HG03175 (cell line): ENCODE measurements around the gene PTAFR.

Experiments used
- ATAC-seq: cut with Tn5 transposase; IDR thresholded peaks from one replicate; pipeline ENCODE4 v1.9.1; 2021; ENCODE audit warnings: mild to moderate bottlenecking, moderate library complexity; ENCODE audit not compliant: unreplicated experiment

Gene PTAFR

GRCh38 chr1:28178690-28179485 lies 2.4 kb upstream of the PTAFR start:
- no peak for ATAC-seq

DNA sequence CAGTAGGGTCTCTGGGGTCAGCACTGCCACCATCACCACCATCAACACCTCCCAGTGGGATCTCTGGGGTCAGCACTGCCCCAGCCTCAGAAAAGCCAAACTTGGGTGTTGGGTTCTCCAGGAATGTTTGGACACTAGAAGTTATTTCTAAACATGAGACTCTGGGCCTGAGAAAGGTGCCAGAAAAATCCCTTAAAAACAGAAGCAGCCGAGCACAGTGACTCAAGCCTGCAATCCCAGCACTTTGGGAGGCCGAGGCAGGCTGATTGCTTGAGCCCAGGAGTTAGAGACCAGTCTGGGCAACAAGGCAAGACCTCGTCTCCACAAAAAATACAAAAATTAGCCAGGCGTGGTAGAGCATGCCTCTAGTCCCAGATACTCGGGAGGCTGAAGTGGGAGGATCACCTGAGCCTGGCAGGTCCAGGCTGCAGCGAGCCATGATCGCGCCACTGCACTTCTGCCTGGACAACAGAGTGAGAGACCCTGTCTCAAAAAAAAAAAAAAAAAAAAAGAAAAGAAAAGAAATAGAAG lies 470 bp downstream of the PTAFR start:
- ATAC-seq: no peak

- ATAC-seq: no peak
Observed at GRCh38 chr1:28173980-28174297, 2.6 kb downstream of the PTAFR start.

- ATAC-seq: no peak
Observed at GRCh38 chr1:28173151-28173979, 3.1 kb downstream of the PTAFR start.

GRCh38 chr1:28172713-28173150 lies 3.8 kb downstream of the PTAFR start:
- ATAC-seq: peak; percentile 72

DNA sequence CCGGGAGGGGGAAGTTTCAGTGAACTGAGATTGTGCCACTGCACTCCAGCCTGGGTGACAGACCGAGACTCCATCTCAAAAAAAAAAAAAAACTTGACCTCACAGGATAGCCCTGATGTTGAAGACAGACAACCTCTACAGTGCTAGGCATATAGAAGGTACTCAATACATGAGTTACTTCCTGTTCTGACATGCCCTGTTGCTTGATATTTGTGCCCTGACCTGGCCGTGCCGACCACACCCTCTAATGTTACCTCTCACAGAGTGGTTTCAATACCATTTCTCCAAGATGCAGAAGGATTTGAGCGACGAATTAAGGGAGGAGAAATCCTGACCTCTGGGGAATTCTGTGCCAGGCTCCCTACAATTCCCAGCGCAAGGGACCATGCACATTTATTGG lies 5.2 kb downstream of the PTAFR start:
- ATAC-seq: no peak

DNA sequence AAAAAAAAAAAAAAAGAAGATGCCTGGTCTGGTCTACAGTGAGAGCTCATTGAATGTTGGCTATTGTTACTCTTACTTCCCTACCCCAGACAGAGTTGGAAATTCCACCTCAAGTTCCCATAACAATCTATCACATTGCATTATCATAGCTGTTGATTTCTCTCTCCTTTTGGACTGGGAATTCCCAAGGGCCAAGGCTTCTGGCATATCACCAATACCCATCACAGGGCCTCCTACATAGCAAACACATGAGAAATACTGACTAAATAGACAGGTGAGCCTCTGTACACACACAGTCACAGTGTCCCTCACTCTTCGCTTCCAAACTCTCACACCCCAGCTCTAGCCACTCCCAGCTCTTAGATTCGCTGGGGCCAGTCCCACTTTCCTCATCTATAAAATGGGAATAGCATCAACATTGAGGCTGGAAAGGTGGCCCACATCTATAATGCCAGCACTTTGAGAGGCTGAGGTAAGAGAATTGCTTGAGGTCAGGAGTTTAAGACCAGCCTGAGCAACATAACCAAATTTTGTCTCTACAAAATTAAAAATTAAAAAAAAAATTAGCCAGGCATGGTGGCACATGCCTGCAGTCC lies 6.4 kb downstream of the PTAFR start:
- no peak for ATAC-seq

DNA sequence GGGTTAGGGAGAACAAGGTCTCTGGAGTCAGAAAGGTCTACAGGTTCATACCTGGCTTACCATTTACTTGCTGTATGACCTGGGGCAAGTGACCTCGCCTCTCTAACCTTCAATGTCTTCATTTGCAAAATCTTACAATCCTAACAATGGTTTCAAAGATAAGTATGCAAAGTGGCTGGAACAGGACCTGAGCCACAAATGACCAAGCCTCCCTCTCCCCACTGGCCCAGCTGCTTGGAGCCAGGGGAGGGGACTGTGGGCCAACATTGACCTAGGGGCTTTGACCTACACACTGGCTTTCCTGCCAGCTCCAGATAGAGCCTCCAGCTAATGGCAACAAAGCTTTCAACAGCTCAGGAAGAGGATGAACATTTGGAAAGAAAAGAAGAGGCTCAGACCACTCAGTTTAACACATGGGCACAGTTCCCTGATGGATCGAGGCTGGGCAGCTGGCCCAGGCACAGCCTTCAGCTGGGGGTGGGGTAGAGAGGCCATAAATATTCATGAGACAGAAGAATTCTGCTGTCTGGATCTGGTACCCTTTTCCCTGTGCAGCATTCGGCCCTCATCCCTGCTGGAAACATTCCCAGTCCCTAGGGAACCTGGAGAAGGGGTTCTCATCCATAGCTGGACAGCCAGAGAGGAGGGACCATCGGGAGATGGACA lies 12.9 kb downstream of the PTAFR start:
- ATAC-seq: no peak

DNA sequence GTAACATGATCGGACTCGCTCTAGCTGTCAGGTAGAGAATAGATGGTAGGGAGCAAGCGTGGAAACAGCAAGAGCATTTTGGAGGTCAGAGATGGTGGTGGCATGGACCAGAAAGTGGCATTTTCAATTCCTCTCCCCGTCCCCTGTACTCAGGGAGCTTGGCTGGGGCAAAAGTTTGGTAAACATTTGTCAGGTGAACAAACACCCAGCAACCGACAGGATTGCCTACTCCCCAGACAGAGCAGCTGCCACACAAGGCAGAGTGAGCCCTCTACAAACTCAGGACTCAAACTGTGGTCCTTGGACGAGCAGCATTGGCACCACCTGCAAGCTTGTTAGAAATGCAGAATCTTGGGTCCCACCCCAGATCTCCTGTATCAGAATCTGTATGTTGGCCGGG lies 14.3 kb downstream of the PTAFR start:
- no peak for ATAC-seq

- ATAC-seq: no peak
Observed at GRCh38 chr1:28161751-28162150, 14.7 kb downstream of the PTAFR start.

DNA sequence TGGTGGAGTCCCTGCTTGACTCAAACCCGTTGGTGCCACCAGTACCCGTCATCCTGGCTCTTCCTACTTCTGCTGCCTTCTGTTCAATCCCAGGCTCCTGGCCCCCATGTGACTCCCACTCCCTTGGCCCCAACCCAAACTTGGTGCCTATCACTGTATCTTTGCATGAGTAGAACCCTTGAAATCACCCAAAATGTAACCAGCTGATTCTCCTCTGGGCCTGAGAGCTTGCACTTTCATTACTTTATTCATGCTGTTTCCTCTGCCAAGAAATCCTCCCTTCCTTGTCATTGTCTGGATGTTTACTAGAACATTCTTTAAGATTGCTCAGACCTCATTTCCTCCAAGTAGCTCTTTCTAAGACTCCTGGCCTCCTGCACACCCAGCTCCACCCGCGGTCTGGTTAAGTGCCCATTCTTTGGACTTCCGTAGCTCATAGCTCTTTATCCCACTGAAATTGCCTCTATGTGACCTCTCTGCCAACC lies 15.7 kb downstream of the PTAFR start:
- ATAC-seq: no peak

DNA sequence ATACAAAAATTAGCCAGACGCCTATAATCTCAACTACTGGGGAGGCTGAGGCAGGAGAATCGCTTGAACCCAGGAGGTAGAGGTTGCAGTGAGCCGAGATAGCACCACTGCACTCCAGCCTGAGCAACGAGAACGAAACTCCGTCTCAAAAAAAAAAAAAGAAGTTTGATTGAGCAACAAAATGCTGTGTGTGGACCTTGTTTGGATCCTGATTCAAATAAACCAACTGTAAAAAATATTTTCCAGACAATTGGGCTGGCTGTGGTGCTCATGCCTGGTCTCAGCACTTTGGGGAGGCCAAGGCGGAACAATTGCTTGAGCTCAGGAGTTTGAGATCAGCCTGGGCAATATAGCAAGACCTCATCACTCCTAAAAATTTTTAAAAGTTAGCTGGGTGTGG lies 16.8 kb downstream of the PTAFR start:
- ATAC-seq: no peak

GRCh38 chr1:28159243-28159642 lies 17.2 kb downstream of the PTAFR start:
- ATAC-seq: no peak

GRCh38 chr1:28157894-28158293 lies 18.6 kb downstream of the PTAFR start:
- no peak for ATAC-seq

GRCh38 chr1:28156821-28157220 lies 19.7 kb downstream of the PTAFR start:
- ATAC-seq: no peak

GRCh38 chr1:28155628-28156027 lies 20.9 kb downstream of the PTAFR start:
- ATAC-seq: no peak

DNA sequence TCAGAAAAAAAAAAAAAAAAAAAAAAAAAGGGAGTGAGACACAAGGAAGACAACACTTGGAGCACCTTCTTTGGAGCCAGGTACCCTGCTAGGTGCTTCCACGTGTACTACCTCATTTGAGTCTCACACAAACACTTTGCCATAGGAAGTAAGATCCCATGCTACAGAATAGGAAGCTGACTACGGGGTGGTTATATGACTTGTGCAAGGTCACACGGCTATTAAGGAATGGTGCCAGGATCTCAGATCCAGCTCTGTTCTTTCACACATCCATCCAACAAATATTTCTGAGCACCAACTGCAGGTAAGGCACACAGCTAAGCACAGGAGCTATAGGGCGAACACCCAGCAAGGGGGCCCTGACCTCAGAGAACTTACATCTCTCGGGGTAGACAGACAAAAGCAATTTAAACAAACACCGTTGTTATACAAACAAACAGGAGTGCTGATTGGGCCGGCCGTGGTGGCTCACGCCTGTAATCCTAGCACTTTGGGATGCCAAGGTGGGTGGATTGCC lies 22.4 kb downstream of the PTAFR start:
- ATAC-seq: no peak

DNA sequence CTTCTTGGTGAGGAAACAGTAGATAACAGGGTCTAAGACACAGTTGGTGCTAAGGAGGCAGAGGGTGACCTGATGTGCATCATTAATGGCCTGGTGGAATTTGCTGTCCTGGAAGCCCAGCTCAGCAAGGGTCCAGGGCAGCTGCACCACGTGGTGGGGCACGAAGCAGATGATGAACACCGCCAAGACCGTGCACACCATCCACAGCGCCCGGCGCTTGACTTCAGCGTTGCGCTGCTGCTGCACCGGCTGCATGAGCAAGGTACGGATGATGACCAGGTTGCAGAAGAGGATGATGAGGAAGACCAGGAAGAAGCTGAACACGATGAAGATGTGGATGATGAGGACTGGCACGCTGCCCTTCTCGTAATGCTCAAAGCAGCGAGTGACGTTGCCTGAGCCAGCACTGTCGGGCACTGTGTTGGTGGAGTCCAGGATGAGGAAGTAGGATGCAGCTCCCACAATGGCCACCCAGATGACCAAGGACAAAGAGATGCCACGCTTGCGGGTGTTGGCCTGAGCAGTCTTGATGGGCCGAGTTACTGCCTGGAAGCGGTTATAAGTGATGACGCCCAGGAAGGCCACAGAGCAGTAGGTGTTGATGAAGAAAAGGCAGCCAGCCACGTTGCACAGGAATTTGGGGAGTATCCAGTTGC lies 26.2 kb downstream of the PTAFR start:
- no peak for ATAC-seq

- no peak for ATAC-seq
Observed at GRCh38 chr1:28148880-28149195, 27.7 kb downstream of the PTAFR start.
